ENCODE data around the gene MARS1.

MARS1 gene

GRCh38 chr12:57528176-57528575 is 40.3 kb downstream of the MARS1 start:
- no peak for TF ChIP-seq JUND (IDR thresholded peaks at IDR 0.05; ENCODE audit: low read depth)
- in situ Hi-C loops (cut with HindIII; ENCODE audit: low pct_unique_long_range_greater_than_20kb, low sequenced_read_pairs): no loop called here
- DNase-seq (ENCODE audit: low read depth in 1 of 2, low spot score in 1 of 2): no peak

DNA sequence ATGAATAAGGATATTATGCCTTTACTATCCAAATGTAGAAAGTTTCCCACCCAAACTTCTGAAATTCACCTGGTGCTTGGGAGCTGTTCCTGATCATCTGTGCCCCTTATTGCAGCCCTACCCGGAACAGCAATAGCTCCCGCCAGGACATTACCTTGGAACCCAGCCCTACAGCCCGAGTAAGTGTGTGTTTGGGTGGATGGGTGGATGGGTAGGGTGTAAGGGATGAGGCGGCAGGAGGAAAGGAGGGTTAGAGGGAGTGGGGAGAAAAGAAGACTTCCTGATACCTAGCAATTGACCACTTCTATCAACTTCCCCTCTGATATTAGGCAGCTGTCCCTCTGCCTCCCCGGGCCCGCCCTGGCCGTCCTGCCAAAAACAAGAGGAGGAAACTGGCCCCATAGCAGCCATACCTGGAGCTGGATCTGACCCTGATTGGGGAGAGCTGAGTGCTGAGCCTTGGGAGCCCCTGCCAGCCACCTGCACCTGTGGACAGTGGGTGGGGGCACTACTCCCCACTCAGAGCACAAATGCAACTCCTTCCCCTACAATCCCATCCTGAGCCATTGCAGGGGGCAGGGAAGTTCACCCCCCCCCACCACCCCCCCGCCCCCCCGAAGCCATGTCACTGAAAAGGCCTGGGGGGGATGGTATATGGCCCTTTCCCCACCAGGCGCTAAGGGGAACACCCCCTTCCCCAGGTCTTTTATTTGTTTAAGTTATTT is 41.1 kb downstream of the MARS1 start:
- in situ Hi-C loops (cut with HindIII; ENCODE audit: low pct_unique_long_range_greater_than_20kb, low sequenced_read_pairs): no loop called here
- DNase-seq (ENCODE audit: low read depth in 1 of 2, low spot score in 1 of 2): no peak
- no peak for TF ChIP-seq JUND (IDR thresholded peaks at IDR 0.05; ENCODE audit: low read depth)

- in situ Hi-C loops (cut with HindIII; ENCODE audit: low pct_unique_long_range_greater_than_20kb, low sequenced_read_pairs): no loop called here
- DNase-seq (ENCODE audit: low read depth in 1 of 2, low spot score in 1 of 2): peak in 1 of 2 experiments; percentile 40
- TF ChIP-seq JUND (IDR thresholded peaks at IDR 0.05; ENCODE audit: low read depth): no peak
These were observed 42.0 kb downstream of the MARS1 start for GRCh38 chr12:57529831-57530230.

GRCh38 chr12:57530396-57531142 is 42.7 kb downstream of the MARS1 start:
- in situ Hi-C loops (cut with HindIII; ENCODE audit: low pct_unique_long_range_greater_than_20kb, low sequenced_read_pairs): no loop called here
- no peak for DNase-seq (ENCODE audit: low read depth in 1 of 2, low spot score in 1 of 2)
- no peak for TF ChIP-seq JUND (IDR thresholded peaks at IDR 0.05; ENCODE audit: low read depth)

DNA sequence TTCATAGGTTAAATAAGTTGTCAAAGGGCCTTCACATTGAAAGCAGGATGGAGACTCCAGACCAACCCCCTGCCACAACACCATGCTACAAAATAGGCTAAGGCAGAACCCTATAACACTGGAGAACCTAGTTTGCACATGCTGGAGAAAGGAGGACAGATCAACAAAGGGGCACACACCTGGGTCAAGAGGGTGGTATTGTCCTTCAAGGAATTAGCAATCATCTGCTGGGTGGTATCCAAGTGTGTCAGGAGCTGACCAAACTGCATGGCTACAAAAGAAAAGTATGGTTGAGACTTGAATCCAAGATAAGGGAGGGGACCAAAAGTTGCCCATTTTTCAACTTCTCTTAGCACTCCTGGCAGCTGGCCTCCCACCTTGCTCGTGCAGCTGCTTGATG is 44.0 kb downstream of the MARS1 start:
- in situ Hi-C loops (cut with HindIII; ENCODE audit: low pct_unique_long_range_greater_than_20kb, low sequenced_read_pairs): no loop called here
- TF ChIP-seq JUND (IDR thresholded peaks at IDR 0.05; ENCODE audit: low read depth): no peak
- DNase-seq (ENCODE audit: low read depth in 1 of 2, low spot score in 1 of 2): no peak

- DNase-seq (ENCODE audit: low read depth in 1 of 2, low spot score in 1 of 2): no peak
- TF ChIP-seq JUND (IDR thresholded peaks at IDR 0.05; ENCODE audit: low read depth): no peak
- in situ Hi-C loops (cut with HindIII; ENCODE audit: low pct_unique_long_range_greater_than_20kb, low sequenced_read_pairs): no loop called here
These were observed 45.2 kb downstream of the MARS1 start for GRCh38 chr12:57533108-57533507.

- in situ Hi-C loops (cut with HindIII; ENCODE audit: low pct_unique_long_range_greater_than_20kb, low sequenced_read_pairs): no loop called here
- TF ChIP-seq JUND (IDR thresholded peaks at IDR 0.05; ENCODE audit: low read depth): no peak
- DNase-seq (ENCODE audit: low read depth in 1 of 2, low spot score in 1 of 2): no peak
These were observed 46.4 kb downstream of the MARS1 start for GRCh38 chr12:57534250-57534649.

- TF ChIP-seq JUND (IDR thresholded peaks at IDR 0.05; ENCODE audit: low read depth): no peak
- in situ Hi-C loops (cut with HindIII; ENCODE audit: low pct_unique_long_range_greater_than_20kb, low sequenced_read_pairs): no loop called here
- no peak for DNase-seq (ENCODE audit: low read depth in 1 of 2, low spot score in 1 of 2)
These were observed 47.2 kb downstream of the MARS1 start for GRCh38 chr12:57534991-57535543.

GRCh38 chr12:57535764-57536596 is 48.1 kb downstream of the MARS1 start:
- TF ChIP-seq JUND (IDR thresholded peaks at IDR 0.05; ENCODE audit: low read depth): no peak

GRCh38 chr12:57536597-57536942 is 48.7 kb downstream of the MARS1 start:
- DNase-seq (ENCODE audit: low read depth in 1 of 2, low spot score in 1 of 2): no peak
- TF ChIP-seq JUND (IDR thresholded peaks at IDR 0.05; ENCODE audit: low read depth): no peak
- in situ Hi-C loops (cut with HindIII; ENCODE audit: low pct_unique_long_range_greater_than_20kb, low sequenced_read_pairs): no loop called here

More at GRCh38 chr12:57535764-57536596, 48.1 kb downstream of the MARS1 start:
- no peak for DNase-seq (ENCODE audit: low read depth in 1 of 2, low spot score in 1 of 2)
- in situ Hi-C loops (cut with HindIII; ENCODE audit: low pct_unique_long_range_greater_than_20kb, low sequenced_read_pairs): no loop called here

- no peak for DNase-seq (ENCODE audit: low read depth in 1 of 2, low spot score in 1 of 2)
- in situ Hi-C loops (cut with HindIII; ENCODE audit: low pct_unique_long_range_greater_than_20kb, low sequenced_read_pairs): no loop called here
- no peak for TF ChIP-seq JUND (IDR thresholded peaks at IDR 0.05; ENCODE audit: low read depth)
These were observed 51.4 kb downstream of the MARS1 start for GRCh38 chr12:57539134-57539768.

DNA sequence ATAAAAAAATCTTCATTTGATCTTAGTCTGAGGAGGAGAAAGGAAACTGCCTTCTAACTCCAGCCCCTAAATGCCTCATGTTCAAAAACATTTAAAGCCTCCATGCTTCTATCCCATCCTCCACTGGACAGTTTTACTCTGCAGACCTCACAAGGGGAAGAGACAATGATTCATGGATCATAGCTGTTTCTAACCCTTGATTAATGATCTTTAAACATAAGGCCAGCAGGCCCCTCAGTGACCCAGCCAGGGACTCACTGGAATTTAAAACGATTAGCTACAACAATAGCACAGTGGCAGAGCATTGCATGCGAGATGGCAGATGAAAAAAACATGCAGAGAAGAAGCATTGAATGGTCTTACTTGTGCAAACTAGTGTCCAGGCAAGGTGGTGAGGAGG is 53.1 kb downstream of the MARS1 start:
- DNase-seq (ENCODE audit: low read depth in 1 of 2, low spot score in 1 of 2): no peak
- in situ Hi-C loops (cut with HindIII; ENCODE audit: low pct_unique_long_range_greater_than_20kb, low sequenced_read_pairs): no loop called here
- no peak for TF ChIP-seq JUND (IDR thresholded peaks at IDR 0.05; ENCODE audit: low read depth)

Measured in T47D (cell line).